ENCODE data around the gene VPS37B.

DNA sequence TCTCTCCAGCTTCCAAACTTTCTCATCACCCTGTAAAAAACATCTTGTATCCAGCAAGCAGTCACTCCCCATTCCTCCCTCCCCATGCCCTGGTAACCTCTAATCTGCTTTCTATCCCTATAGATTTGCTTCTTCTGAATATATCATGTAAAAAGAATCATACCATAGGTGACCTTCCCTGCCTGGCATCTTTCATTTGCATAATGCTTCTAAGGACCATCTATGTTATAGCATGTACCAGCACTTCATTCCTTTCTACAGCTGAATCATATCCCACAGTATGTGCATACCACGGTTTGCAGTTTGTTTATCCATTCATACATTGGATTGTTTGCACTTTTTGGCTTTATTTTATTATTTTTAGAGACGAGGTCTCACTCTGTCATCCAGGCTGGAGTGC is 22.9 kb upstream of the VPS37B start:
- TF ChIP-seq, protein P1, sequence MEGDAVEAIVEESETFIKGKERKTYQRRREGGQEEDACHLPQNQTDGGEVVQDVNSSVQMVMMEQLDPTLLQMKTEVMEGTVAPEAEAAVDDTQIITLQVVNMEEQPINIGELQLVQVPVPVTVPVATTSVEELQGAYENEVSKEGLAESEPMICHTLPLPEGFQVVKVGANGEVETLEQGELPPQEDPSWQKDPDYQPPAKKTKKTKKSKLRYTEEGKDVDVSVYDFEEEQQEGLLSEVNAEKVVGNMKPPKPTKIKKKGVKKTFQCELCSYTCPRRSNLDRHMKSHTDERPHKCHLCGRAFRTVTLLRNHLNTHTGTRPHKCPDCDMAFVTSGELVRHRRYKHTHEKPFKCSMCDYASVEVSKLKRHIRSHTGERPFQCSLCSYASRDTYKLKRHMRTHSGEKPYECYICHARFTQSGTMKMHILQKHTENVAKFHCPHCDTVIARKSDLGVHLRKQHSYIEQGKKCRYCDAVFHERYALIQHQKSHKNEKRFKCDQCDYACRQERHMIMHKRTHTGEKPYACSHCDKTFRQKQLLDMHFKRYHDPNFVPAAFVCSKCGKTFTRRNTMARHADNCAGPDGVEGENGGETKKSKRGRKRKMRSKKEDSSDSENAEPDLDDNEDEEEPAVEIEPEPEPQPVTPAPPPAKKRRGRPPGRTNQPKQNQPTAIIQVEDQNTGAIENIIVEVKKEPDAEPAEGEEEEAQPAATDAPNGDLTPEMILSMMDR (IDR thresholded peaks at IDR 0.05; ENCODE audit: low read length) = no peak
- TF ChIP-seq EZH2phosphoT487 (IDR thresholded peaks at IDR 0.05; ENCODE audit: low read length) = no peak
